K562 (cell line): ENCODE results near the gene GLRX. TPM values are rescaled to one million over a fixed set of nuclear protein-coding genes. Genes with fewer than 3 reads are reported as not detected.

Experiments used
- ADNP ChIP-seq: fragments of 200-800 bp; sonication (Bioruptor generic); IDR thresholded peaks from 2 replicates; pipeline ENCODE4 v1.6.1; 2016; ENCODE audit warnings: missing genetic modification characterization, missing compliant biosample characterization
- CHD4 ChIP-seq: fragments of 200-600 bp; sonication (generic); IDR thresholded peaks from 3 replicates; pipeline ENCODE4 v1.6.1; 2012; ENCODE audit warnings: low read depth, mild to moderate bottlenecking, mixed read lengths, low read length, inconsistent platforms; ENCODE audit not compliant: insufficient read depth, insufficient replicate concordance, poor library complexity, severe bottlenecking
- JUNB ChIP-seq: fragments of 450-650 bp; formaldehyde crosslinking; conservative IDR thresholded peaks from 2 replicates; pipeline ENCODE4 v1.4.0; 2020; ENCODE audit warnings: mild to moderate bottlenecking
- RAD21 ChIP-seq, 2 experiments: fragments of 250-450 bp in 1 of 2; fragments of 450-650 bp in 1 of 2; sonication (Bioruptor Pico) in 1 of 2; formaldehyde crosslinking in 1 of 2; IDR thresholded peaks in 1 of 2; conservative IDR thresholded peaks in 1 of 2; 2 replicates each; pipeline versions ENCODE4 v1.4.0 to v1.8.0; 2020 to 2022; ENCODE audit warnings: mild to moderate bottlenecking in 2 of 2, moderate library complexity in 1 of 2
- SMAD2 ChIP-seq: fragments of 150-350 bp; IDR thresholded peaks from 2 replicates; pipeline ENCODE4 v1.6.1; 2014; ENCODE audit warnings: low read depth, mild to moderate bottlenecking, low read length
- SREBF2 ChIP-seq: sonication (generic); formaldehyde crosslinking; IDR thresholded peaks from 2 replicates; pipeline ENCODE4 v1.4.0; 2020; ENCODE audit warnings: mild to moderate bottlenecking, missing genetic modification reagents
- YY1 ChIP-seq, 3 experiments: IDR thresholded peaks; 2 replicates each; pipeline ENCODE4 v1.6.1; 2011; ENCODE audit warnings: low read length in 2 of 3, mild to moderate bottlenecking in 2 of 3, moderate library complexity in 2 of 3, borderline replicate concordance in 1 of 3, control low read depth in 1 of 3, low read depth in 1 of 3; ENCODE audit not compliant: insufficient read depth in 3 of 3, insufficient replicate concordance in 2 of 3, control insufficient read depth in 1 of 3, insufficient read length in 1 of 3; ENCODE audit errors: extremely low read depth in 1 of 3
- ZC3H8 ChIP-seq: fragments of 450-650 bp; IDR thresholded peaks from 2 replicates; pipeline ENCODE4 v1.6.1; 2017
- ZNF175 ChIP-seq: fragments of 200-800 bp; sonication (Bioruptor generic); IDR thresholded peaks from 2 replicates; pipeline ENCODE4 v1.6.1; 2016; ENCODE audit warnings: low read depth, mild to moderate bottlenecking, missing genetic modification characterization, missing compliant biosample characterization
- polyA plus RNA-seq, 8 experiments: library from polyadenylated mRNA; depleted of rRNA in 4 of 8; stranded (reverse) in 5 of 8; unstranded in 3 of 8; fragments of >200 nt; fragmentation: Nextera tagmentation in 2 of 8; fragmentation: Illumina TruSeq in 1 of 8; extraction: Ambion mirVana in 2 of 8; extraction: Trizol in 1 of 8; gene quantifications; 2 replicates each; pipeline versions ENCODE4 v1.2.1 to v1.2.3, GENCODE V29; 2011 to 2014; ENCODE audit warnings: inconsistent platforms in 1 of 8, missing spikeins in 1 of 8
- total RNA-seq, 7 experiments: library from RNA; depleted of rRNA in 6 of 7; stranded (reverse); fragments of >200 nt in 6 of 7; fragmentation: Illumina TruSeq in 2 of 7; extraction: Trizol in 2 of 7; gene quantifications; 2 replicates each; pipeline versions ENCODE4 v1.2.1 to v1.2.3, GENCODE V29; 2011 to 2021; ENCODE audit warnings: low replicate concordance in 1 of 7
- TF ChIP-seq, protein P1 (sequence below): fragments of 450-650 bp; IDR thresholded peaks from 2 replicates; pipeline ENCODE4 v1.6.1; 2016; ENCODE audit warnings: low read depth

Gene GLRX
- total and polyA plus RNA-seq, 9 of the 15 experiments (the other 6 are each of a cell fraction or from before 2014, with no cell fraction given), result 2.3 to 11.2 (median 4.6) TPM

DNA sequence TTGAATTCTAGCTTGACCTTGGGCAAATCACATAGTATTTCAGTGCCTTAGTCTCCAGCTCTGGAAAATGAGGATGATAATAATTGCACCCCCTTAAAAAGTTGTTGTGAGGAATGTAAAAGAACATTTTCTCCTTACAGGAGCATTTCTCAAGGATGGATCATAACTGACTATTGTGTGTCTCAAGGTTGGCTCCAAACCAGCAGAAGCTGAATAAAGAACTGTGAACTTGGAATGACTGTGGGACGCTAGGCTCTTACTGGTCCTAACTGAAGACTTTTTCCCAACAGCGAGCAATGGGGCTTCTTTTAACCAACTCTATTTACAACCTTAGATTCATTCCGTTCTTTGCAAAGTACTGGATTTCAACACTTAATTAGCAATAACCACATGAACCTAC lies 26.2 kb upstream of the GLRX start (continued):
- TF ChIP-seq SMAD2 (no peak), CHD4 (no peak), ADNP (tag) (no peak), JUNB (no peak), SREBF2 (CRISPR knock-in tag) (no peak), YY1 (IDR thresholded peaks at IDR 0.05; ENCODE audit: borderline replicate concordance in 1 of 3, control insufficient read depth in 1 of 3, extremely low read depth in 1 of 3, insufficient read depth in 3 of 3, insufficient read length in 1 of 3, insufficient replicate concordance in 2 of 3, low read depth in 1 of 3, low read length in 2 of 3) (no peak), ZNF175 (CRISPR knock-in tag) (no peak), ZC3H8 (no peak), RAD21 (CRISPR knock-in tag; conservative IDR thresholded peaks at IDR 0.05 in 1 of 2, IDR thresholded peaks at IDR 0.05 in 1 of 2) (no peak)
- TF ChIP-seq, protein P1, sequence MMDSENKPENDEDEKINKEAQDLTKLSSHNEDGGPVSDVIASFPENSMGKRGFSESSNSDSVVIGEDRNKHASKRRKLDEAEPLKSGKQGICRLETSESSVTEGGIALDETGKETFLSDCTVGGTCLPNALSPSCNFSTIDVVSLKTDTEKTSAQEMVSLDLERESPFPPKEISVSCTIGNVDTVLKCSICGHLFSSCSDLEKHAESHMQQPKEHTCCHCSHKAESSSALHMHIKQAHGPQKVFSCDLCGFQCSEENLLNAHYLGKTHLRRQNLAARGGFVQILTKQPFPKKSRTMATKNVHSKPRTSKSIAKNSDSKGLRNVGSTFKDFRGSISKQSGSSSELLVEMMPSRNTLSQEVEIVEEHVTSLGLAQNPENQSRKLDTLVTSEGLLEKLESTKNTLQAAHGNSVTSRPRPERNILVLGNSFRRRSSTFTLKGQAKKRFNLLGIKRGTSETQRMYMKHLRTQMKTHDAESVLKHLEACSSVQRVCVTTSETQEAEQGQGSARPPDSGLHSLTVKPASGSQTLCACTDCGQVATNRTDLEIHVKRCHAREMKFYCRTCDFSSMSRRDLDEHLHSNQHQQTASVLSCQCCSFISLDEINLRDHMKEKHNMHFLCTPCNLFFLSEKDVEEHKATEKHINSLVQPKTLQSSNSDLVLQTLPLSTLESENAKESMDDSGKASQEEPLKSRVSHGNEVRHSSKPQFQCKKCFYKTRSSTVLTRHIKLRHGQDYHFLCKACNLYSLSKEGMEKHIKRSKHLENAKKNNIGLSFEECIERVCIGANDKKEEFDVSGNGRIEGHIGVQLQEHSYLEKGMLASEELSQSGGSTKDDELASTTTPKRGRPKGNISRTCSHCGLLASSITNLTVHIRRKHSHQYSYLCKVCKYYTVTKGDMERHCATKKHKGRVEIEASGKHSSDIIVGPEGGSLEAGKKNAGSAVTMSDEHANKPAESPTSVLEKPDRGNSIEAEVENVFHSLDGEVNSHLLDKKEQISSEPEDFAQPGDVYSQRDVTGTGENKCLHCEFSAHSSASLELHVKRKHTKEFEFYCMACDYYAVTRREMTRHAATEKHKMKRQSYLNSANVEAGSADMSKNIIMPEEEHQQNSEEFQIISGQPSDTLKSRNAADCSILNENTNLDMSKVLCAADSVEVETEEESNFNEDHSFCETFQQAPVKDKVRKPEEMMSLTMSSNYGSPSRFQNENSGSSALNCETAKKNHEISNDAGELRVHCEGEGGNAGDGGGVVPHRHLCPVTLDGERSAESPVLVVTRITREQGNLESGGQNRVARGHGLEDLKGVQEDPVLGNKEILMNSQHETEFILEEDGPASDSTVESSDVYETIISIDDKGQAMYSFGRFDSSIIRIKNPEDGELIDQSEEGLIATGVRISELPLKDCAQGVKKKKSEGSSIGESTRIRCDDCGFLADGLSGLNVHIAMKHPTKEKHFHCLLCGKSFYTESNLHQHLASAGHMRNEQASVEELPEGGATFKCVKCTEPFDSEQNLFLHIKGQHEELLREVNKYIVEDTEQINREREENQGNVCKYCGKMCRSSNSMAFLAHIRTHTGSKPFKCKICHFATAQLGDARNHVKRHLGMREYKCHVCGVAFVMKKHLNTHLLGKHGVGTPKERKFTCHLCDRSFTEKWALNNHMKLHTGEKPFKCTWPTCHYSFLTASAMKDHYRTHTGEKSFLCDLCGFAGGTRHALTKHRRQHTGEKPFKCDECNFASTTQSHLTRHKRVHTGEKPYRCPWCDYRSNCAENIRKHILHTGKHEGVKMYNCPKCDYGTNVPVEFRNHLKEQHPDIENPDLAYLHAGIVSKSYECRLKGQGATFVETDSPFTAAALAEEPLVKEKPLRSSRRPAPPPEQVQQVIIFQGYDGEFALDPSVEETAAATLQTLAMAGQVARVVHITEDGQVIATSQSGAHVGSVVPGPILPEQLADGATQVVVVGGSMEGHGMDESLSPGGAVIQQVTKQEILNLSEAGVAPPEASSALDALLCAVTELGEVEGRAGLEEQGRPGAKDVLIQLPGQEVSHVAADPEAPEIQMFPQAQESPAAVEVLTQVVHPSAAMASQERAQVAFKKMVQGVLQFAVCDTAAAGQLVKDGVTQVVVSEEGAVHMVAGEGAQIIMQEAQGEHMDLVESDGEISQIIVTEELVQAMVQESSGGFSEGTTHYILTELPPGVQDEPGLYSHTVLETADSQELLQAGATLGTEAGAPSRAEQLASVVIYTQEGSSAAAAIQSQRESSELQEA, result no peak
